Stimulated activated naive CD8-positive, alpha-beta T cell treated with anti-CD3 and anti-CD28 coated beads, Interleukin-15, Interleukin-2, amounts not matched to agents 100 ng/mL and 50 ng/mL, for 24 hours (primary cell): Measurements from ENCODE around the gene CPPED1.
A peak's percentile ranks its signal among the peaks of the same experiment; 100 is the strongest.

ENCODE experiments used
- H3K27ac Mint-ChIP-seq: one replicate; pipeline ENCODE4 v1.8.0; 2021; ENCODE audit warnings: mild to moderate bottlenecking, mixed read lengths
- H3K27me3 Mint-ChIP-seq: one replicate; pipeline ENCODE4 v1.8.0; 2021; ENCODE audit warnings: mixed read lengths
- H3K36me3 Mint-ChIP-seq: one replicate; pipeline ENCODE4 v1.8.0; 2021; ENCODE audit warnings: low read depth, mixed read lengths
- H3K4me1 Mint-ChIP-seq: one replicate; pipeline ENCODE4 v1.8.0; 2021; ENCODE audit warnings: low read depth, mixed read lengths
- H3K4me3 Mint-ChIP-seq: one replicate; pipeline ENCODE4 v1.8.0; 2021; ENCODE audit warnings: mild to moderate bottlenecking, mixed read lengths
- H3K9me3 Mint-ChIP-seq: one replicate; pipeline ENCODE4 v1.8.0; 2021; ENCODE audit warnings: mixed read lengths

CPPED1 gene

DNA sequence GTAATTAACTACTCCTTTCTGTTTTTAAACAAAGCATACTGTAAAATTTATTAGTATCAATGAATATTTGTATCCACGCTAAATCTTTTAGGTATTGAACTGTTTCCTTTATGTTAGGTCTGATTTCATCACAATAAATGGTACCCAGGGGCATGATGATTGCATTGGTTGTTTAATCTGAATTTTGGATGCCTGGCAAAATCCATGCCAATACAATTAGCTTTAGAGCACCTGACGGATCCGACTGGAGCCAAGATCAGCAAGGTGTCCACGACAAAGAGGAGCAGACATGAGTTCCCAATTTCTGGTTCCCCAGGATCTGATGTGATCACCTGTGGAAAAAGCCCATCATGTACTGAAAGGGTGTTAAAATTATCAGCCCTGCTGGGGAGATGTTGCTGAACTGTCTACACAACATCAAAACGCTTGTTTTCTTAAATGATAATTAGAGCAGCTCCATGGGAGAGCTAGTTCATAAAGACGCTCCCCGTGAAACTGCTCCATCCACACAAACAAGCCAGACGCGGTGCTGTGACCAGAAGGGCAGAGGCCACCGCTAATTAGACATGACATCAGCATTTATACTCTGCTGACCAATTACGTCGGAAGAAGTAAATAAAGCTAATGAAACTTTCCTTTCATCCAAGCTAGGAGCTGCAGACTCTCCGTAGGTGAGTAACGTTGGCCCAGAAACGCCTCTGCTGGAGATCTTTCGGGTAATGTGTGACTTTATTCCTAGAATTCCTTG lies 151.7 kb downstream of the CPPED1 start:
- H3K27me3 Mint-ChIP-seq: peaks cover 4% of the 10 kb centered on the region
- H3K9me3 Mint-ChIP-seq: peaks cover 11% of the 10 kb centered on the region
- H3K4me3 Mint-ChIP-seq: no peak overlapping the region
- H3K27ac Mint-ChIP-seq: no peak overlapping the region
- H3K36me3 Mint-ChIP-seq: no peaks in the 10 kb centered on the region
- peaks cover 14% of the 10 kb centered on the region for H3K4me1 Mint-ChIP-seq

DNA sequence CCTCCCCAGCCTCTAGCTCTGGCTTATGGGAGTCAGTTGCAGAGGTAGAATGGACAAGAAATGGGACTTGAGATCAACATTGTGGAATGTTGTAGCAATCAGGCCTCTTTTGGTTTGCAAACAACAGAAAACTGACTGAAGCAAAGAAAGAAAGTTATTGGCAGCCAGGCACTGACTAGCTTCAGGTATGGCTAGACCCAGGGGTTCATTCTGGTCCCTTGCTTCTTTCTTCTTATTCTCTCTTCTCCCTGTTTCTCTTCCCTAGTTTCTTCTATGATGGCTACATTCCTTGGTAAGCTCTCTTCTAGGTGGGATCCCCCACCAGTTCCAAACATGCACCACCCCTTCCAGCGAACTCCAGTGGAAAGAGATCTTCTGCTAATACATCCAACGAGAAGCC lies 154.3 kb downstream of the CPPED1 start:
- H3K27me3 Mint-ChIP-seq: peaks cover 6% of the 10 kb centered on the region
- peaks cover 24% of the 10 kb centered on the region for H3K4me1 Mint-ChIP-seq
- H3K36me3 Mint-ChIP-seq: no peaks in the 10 kb centered on the region
- H3K4me3 Mint-ChIP-seq: no peak overlapping the region
- no peak overlapping the region for H3K27ac Mint-ChIP-seq
- H3K9me3 Mint-ChIP-seq: peaks cover 11% of the 10 kb centered on the region

DNA sequence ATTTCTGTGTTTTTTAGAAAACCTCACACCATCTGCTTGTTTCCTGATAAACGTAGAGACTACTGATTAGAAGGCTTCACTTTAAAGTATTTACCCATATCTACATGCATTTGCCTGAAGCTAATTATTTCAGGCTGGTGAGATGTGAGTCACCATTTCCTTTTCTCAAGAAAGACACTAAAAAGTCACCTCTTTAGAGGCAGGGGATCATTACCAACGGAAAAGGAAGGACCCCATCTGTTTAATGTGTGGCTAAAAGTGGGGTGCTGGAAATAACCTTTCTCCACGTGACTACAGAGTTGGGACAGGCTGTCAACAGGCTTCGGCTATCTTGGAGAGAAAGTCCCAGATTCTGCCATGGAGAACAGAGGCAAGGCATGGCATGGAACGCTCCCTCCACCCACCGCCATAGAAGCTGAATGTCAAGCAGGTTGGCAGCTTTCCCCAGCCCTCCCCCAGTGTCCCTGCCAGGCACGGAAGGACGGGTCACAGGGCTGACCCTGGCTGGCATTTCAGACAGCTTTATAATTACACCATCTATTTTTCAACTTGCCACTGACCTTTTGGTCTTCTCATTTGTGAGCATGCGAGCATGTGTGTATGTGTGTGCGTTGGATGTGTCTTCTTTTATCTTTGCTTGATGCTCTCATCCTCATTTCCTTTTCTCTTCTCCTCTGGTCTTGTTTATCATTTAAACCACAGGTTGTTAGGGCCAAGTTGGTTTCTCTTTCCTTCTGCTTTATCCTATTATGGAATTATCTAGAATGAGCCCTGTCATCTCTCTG lies 157.0 kb downstream of the CPPED1 start:
- Mint-ChIP-seq H3K36me3 (no peaks in the 10 kb centered on the region), H3K27me3 (peaks cover 10% of the 10 kb centered on the region), H3K4me1 (peaks cover 24% of the 10 kb centered on the region), H3K4me3 (peak overlapping the region; percentile 25), H3K9me3 (peaks cover 15% of the 10 kb centered on the region), H3K27ac (peak overlapping the region; percentile 96)

DNA sequence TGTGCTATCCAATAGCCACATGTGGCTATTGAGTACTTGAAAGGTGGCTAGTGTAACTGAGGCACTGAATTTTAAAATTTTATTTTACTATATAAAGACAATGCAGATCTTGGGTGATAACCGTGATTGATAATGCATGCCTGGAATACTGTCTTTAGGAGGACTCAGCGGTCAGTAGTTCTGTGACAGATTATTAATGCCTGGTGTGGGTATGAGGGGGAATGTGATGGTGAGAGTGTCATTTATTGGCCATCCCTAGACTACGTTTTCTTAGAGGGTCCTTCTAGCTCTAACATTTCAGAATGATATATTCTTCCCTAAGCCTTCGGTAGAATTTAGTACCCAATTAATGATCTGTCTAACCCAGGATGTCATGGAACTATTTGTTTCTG lies 157.6 kb downstream of the CPPED1 start:
- H3K27me3 Mint-ChIP-seq: peaks cover 10% of the 10 kb centered on the region
- H3K27ac Mint-ChIP-seq: peak overlapping the region; percentile 96
- H3K4me1 Mint-ChIP-seq: peaks cover 24% of the 10 kb centered on the region
- H3K9me3 Mint-ChIP-seq: peaks cover 15% of the 10 kb centered on the region
- H3K4me3 Mint-ChIP-seq: peak overlapping the region; percentile 25
- H3K36me3 Mint-ChIP-seq: no peaks in the 10 kb centered on the region

DNA sequence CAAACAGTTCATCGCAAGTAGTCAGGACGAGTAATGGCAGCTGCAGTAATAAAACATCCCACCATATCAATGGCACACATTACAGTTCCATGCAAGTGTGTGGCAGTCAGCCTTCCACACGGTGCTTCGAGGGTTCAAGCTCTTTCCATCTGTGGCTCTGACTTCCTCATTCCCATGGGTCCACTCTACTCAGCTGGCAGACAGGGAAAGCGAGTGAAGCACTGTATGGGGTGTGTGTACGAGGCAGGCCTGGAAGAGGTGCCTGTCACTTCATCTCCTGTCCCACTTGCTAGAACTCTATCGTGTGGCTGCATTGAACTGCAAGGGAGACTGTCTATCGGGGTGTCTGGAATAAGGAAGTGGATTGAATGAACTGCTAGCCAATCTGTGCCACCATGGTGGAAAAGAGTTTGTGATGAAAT lies 160.6 kb downstream of the CPPED1 start:
- no peaks in the 10 kb centered on the region for H3K36me3 Mint-ChIP-seq

DNA sequence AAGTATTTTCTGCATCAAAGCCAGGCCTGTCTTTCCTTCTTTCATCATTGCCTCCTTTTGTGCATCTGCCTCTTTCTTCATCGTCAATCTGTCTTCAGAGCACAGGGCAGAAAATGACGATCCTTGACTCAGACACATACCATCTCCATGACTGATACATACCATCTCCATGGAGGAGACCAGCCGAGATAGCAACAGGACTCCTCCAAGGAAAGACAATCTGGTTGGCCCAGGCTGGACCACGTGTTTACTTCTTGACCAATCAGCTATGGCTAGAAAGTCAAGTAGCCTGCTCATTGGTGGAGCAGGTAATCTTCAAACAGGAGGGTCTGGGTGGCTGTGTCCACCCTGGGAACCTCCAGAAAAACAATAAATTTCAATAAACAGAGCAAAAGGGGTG lies 164.6 kb downstream of the CPPED1 start:
- peaks cover 4% of the 10 kb centered on the region for H3K9me3 Mint-ChIP-seq
- H3K27ac Mint-ChIP-seq: no peak overlapping the region
- no peaks in the 10 kb centered on the region for H3K36me3 Mint-ChIP-seq
- H3K4me1 Mint-ChIP-seq: no peaks in the 10 kb centered on the region
- H3K27me3 Mint-ChIP-seq: peaks cover 3% of the 10 kb centered on the region
- no peak overlapping the region for H3K4me3 Mint-ChIP-seq

More for the DNA sequence above, 160.6 kb downstream of the CPPED1 start:
- H3K9me3 Mint-ChIP-seq: peaks cover 8% of the 10 kb centered on the region
- peaks cover 10% of the 10 kb centered on the region for H3K27me3 Mint-ChIP-seq
- no peak overlapping the region for H3K4me3 Mint-ChIP-seq
- H3K27ac Mint-ChIP-seq: no peak overlapping the region
- peaks cover 21% of the 10 kb centered on the region for H3K4me1 Mint-ChIP-seq

DNA sequence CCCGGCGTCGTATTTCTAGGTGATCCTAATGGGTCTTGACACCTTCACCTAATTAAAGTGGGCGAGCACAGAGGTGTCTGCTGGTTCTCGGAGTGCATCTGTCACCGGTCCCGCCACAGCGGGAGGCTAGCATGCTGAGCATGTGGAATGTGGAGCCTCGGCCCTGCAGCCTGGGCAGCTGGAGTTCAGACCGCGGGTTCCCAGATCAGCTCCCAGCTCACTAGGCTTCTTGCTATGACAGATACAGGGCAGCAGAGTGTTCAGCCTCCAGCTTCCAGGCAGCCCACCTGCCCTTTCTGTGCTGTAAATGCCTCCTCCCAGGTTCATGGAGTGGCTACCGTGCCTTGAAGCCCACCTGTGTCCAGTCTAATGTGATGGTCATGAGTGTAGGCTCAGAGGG lies 166.7 kb downstream of the CPPED1 start:
- Mint-ChIP-seq H3K4me3 (no peak overlapping the region), H3K36me3 (no peaks in the 10 kb centered on the region), H3K27ac (no peak overlapping the region), H3K27me3 (no peaks in the 10 kb centered on the region), H3K4me1 (no peaks in the 10 kb centered on the region), H3K9me3 (no peaks in the 10 kb centered on the region)

DNA sequence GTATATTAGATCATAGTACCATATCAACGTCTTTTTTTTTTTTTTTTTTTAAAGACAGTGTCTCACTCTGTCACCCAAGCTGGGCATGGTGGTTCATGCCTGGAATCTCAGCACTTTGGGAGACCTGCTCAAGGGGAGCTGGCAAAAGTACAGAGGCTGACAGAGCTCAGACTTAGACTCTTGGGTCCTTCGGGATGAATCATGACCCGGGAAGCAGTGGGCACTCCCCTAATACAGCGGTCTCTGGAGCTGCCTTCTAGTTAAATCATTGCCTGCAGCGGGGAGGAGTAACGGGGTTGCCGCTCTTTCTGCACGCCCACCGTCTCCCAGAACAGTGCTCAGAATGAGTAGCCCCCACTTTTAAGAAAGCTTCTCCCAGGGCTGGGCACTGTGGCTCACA lies 174.4 kb downstream of the CPPED1 start:
- H3K4me3 Mint-ChIP-seq: no peak overlapping the region
- no peaks in the 10 kb centered on the region for H3K4me1 Mint-ChIP-seq
- H3K9me3 Mint-ChIP-seq: no peaks in the 10 kb centered on the region
- H3K27me3 Mint-ChIP-seq: peaks cover 10% of the 10 kb centered on the region
- no peaks in the 10 kb centered on the region for H3K36me3 Mint-ChIP-seq
- no peak overlapping the region for H3K27ac Mint-ChIP-seq

DNA sequence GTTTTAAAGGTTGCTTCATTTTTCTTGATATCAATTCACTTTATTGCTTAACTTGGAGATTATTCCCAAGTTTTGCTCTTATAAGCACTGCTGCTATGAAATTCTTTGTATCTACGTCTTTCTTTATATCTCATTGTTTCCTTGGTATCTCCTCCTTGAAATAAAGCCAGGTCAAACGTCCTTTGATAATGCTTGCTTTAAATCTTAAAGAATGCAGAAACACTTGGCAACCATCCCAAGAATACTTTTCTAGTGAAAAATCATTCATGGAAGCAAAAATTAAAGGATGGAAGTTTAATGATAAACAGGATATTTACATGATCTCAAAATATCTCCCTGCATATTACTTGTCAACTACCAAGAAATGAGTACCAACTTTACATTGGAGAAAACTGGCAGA lies 175.2 kb downstream of the CPPED1 start:
- no peaks in the 10 kb centered on the region for H3K4me1 Mint-ChIP-seq
- H3K9me3 Mint-ChIP-seq: no peaks in the 10 kb centered on the region
- H3K4me3 Mint-ChIP-seq: no peak overlapping the region
- H3K27ac Mint-ChIP-seq: no peak overlapping the region
- peaks cover 10% of the 10 kb centered on the region for H3K27me3 Mint-ChIP-seq
- H3K36me3 Mint-ChIP-seq: no peaks in the 10 kb centered on the region

DNA sequence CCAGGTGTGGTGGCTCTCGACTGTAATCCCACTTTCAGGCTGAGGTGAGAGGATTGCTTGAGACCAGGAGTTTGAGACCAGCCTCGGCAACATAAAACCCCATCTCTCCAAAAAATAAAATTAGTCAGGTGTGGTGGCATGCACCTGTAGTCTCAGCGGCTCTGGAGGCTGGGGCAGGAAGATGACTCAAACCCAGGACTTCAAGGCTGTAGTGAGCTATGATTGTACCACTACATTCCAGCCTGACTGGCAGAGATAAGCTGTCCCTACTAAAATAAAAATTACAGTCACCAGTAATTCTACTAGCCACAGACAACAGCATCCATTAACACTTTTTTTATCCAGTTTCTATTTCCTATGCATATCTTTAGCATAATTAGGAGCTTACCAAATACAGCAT lies 176.3 kb downstream of the CPPED1 start:
- Mint-ChIP-seq H3K36me3 (no peaks in the 10 kb centered on the region), H3K27ac (no peak overlapping the region), H3K9me3 (no peaks in the 10 kb centered on the region), H3K4me3 (no peak overlapping the region), H3K27me3 (peaks cover 10% of the 10 kb centered on the region), H3K4me1 (no peaks in the 10 kb centered on the region)

DNA sequence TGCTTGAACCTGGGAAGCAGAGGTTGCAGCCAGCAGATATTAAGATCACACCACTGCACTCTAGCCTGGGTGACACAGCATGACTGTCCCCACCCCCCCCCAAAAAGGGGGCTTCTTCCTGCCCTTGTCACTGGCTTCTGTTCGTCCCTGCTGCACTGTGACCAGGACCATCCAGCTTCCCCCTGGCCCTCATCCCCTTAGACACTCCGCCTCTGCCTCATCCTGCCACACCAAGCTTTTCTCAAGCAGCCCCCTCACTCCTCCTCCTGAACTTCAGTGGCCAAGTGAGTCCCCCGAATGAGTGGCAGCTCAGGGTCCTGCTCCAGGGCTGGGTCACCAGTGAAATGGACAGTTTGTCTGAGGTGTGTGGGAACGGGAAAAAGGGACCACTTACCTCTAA lies 177.3 kb downstream of the CPPED1 start:
- no peak overlapping the region for H3K27ac Mint-ChIP-seq

DNA sequence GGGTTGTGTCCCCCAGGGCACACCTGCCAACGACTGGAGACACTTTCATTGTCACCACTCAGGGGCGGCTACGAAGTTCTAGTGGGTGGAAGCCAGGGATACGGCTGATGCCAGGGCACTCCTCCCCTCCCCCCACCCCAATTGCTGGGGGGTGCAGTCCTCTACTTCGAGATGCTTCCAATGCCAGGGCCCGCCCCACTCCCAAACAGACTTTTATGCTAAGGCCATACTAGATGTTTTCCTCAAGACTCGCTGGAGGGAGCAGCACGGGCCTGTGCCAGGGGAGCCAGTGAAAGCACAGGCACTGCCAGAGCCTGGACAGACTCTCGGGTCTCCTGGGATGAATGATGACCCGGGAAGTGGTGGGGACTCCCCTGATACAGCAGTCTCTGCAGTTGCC lies 178.0 kb downstream of the CPPED1 start:
- Mint-ChIP-seq H3K4me1 (no peaks in the 10 kb centered on the region), H3K27ac (no peak overlapping the region), H3K4me3 (no peak overlapping the region), H3K36me3 (no peaks in the 10 kb centered on the region), H3K9me3 (no peaks in the 10 kb centered on the region), H3K27me3 (peaks cover 10% of the 10 kb centered on the region)

More for the DNA sequence above, 177.3 kb downstream of the CPPED1 start:
- H3K27me3 Mint-ChIP-seq: peaks cover 10% of the 10 kb centered on the region
- no peaks in the 10 kb centered on the region for H3K9me3 Mint-ChIP-seq
- H3K36me3 Mint-ChIP-seq: no peaks in the 10 kb centered on the region
- H3K4me3 Mint-ChIP-seq: no peak overlapping the region
- no peaks in the 10 kb centered on the region for H3K4me1 Mint-ChIP-seq

DNA sequence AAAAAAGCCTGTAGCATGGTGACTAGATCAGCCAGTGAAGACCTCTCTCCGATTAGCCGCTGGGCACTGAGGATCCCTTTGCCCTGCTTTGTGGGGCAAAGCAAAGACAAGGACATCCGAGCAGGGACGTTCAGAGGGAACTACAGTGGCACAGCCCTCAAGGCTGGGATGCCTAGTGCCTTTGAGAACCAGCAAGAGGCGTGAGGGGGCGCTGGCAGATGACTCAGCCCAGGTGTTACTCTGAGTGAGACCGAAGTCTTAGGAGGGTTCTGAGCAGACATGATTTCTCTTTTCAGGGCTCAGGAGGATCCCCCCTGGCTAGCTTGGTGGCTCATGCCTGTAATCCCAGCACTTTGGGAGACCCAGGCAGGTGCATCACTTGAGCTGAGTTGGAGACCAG lies 178.6 kb downstream of the CPPED1 start:
- peaks cover 4% of the 10 kb centered on the region for H3K4me1 Mint-ChIP-seq
- H3K9me3 Mint-ChIP-seq: no peaks in the 10 kb centered on the region
- H3K36me3 Mint-ChIP-seq: no peaks in the 10 kb centered on the region
- H3K4me3 Mint-ChIP-seq: no peak overlapping the region
- H3K27ac Mint-ChIP-seq: no peak overlapping the region
- peaks cover 10% of the 10 kb centered on the region for H3K27me3 Mint-ChIP-seq

DNA sequence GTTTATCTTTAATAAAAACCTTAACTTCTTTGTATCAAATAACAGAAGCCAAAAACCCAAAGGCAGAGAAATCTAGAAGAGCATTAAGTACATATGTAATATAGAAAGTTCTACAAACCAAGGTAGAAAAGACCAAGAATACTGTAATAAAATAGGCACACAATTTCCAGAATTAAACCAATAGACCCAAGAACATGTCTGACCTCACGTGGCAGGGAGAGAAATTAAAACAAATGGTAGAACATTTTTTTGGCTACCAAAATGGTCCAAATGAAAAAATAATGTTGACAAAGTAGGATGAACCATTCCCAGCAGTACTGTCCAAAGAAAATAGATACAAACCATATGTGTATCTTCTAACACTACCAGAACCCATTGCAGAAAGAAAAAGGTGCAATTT lies 183.5 kb downstream of the CPPED1 start:
- no peak overlapping the region for H3K27ac Mint-ChIP-seq
- no peak overlapping the region for H3K4me3 Mint-ChIP-seq
- no peaks in the 10 kb centered on the region for H3K36me3 Mint-ChIP-seq
- H3K27me3 Mint-ChIP-seq: peaks cover 4% of the 10 kb centered on the region
- H3K9me3 Mint-ChIP-seq: no peaks in the 10 kb centered on the region
- H3K4me1 Mint-ChIP-seq: peaks cover 34% of the 10 kb centered on the region

DNA sequence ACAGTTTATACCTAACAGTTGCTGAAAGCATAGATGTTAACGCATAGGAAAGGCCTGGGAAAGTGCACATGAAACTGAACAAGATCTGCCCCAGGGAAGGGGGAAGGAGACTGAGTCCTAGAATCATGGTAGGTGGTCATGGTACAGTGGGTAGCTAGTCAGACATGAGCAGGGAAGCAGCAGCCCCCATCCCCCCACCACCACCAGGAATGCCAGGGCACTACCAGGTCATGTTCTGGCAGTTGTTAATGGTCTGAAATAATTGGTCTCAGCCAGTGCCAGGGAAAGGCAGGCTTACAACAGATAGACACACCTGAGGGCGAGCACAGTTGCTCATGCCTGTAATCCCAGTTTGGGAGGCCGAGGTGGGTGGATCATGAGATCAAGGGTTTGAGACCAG lies 185.2 kb downstream of the CPPED1 start:
- Mint-ChIP-seq H3K4me3 (no peak overlapping the region), H3K9me3 (no peaks in the 10 kb centered on the region), H3K36me3 (no peaks in the 10 kb centered on the region), H3K27me3 (peaks cover 7% of the 10 kb centered on the region), H3K27ac (no peak overlapping the region), H3K4me1 (peaks cover 46% of the 10 kb centered on the region)
